ENCODE measurements around the gene AP1M1.

DNA sequence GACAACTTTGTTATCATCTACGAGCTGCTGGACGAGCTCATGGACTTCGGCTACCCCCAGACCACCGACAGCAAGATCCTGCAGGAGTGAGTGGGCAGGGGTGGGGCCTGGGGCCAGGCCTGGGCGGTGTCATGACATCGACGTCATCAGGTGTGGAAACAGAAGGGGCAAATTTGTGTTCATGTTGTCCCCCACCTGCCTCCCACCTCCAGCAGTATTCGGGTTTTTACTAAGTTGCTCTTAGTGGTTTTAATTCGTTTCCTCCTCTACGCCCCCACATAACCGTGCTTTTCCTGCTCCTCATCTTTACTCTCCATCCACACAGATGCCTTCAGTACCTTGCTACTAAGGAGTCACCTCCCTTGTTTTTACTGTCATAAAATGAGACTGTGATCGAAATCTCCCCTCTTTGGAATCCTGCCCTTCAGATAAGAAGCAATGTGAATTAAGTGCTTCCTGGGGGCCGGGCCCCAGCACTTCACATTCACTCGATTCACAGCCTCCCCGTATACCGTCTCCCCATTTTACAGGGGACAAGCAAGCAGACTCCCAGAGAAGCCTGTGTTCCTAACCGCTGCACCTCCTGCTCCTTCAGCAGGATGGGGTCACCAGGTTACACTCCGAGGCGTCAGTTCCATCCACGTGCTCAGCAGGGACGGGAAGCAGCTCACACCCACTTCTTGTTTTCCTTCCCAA, 10.5 kb downstream of the AP1M1 start:
- TF ChIP-seq POLR2A (IDR thresholded peaks at IDR 0.05), result no peak
- TF ChIP-seq, protein P1, sequence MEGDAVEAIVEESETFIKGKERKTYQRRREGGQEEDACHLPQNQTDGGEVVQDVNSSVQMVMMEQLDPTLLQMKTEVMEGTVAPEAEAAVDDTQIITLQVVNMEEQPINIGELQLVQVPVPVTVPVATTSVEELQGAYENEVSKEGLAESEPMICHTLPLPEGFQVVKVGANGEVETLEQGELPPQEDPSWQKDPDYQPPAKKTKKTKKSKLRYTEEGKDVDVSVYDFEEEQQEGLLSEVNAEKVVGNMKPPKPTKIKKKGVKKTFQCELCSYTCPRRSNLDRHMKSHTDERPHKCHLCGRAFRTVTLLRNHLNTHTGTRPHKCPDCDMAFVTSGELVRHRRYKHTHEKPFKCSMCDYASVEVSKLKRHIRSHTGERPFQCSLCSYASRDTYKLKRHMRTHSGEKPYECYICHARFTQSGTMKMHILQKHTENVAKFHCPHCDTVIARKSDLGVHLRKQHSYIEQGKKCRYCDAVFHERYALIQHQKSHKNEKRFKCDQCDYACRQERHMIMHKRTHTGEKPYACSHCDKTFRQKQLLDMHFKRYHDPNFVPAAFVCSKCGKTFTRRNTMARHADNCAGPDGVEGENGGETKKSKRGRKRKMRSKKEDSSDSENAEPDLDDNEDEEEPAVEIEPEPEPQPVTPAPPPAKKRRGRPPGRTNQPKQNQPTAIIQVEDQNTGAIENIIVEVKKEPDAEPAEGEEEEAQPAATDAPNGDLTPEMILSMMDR (IDR thresholded peaks at IDR 0.05), result no peak
